ENCODE measurements around the gene SLC7A6.

SLC7A6 gene

DNA sequence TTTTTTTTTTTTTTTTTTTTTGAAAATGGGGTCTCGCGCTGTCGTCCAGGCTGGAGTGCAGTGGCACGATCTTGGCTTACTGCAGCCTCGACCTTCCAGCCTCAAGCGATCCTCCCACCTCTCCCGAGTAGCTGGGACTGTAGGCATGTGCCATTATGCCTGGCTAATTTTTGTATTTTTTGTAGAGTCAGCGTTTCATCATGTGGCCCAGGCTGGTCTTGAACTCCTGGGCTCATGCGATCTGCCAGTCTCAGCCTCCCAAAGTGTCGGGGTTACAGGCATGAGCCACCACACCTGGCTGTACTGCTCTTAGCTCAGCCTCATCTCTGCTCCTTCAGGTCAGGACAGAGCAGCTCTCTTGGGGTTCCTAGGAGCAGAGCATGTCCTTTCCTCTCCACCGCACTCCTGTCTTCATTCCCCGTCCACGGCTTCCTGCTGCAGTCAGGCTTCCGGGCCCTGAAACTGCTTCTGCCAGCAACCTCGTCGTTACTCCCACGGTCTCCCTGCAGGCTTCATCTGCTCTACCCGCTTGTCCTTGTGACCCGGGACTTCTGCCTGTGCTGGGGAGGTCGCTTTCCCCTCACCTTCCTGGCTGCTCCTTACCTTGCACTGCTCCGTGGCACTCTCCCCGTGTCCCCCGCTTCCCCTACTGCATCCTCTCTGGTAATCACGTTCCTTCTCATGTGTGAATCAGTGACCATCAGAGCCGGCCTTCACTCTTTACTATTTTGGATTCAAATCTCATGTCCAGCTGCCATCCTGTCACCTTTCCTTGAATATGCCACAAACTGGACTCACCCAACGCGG, 84.5 kb downstream of the SLC7A6 start:
- no peak for DNase-seq

- no peak for DNase-seq
Measured at GRCh38 chr16:68349838-68350410, 85.6 kb downstream of the SLC7A6 start.

DNA sequence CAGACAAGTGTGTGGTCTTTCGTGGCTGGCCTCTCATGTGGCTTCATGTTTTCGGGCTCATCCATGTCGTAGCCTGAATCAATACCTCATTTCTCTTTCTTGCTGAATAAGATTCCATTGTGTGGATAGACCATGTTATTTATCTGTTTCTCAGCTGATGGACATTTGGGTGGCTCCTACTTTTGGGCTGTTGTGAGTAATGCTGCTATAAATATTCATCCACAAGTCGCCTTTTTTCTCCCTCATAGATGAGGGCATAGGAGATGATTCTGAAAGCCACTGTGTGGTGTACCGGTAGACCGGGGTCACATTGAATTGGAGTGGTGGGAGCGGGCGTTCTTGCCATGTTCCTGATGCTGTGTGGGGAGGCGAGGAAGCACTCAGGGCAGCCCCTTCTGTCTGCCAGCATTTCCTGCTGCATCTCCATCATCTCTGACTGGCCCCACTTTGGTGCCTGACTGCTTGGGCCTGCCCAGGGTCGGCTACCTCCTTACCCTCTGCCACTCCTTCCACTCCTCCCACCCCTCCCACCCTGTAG, 86.6 kb downstream of the SLC7A6 start:
- no peak for DNase-seq

Data from CD4-positive, alpha-beta T cell treated with Interleukin-17A for 4 hours (primary cell).